Thoracic aorta (tissue), 2 donors: Measurements from ENCODE around the gene CLCA2. TPM values are rescaled to one million over a fixed set of nuclear protein-coding genes. Genes with fewer than 3 reads are reported as not detected.

Experiments used
- ATAC-seq: fragments of 150-250 bp; one replicate; pipeline ENCODE4 v1.8.0; 2017; ENCODE audit warnings: low read depth; ENCODE audit not compliant: insufficient number of reproducible peaks, low FRiP score
- DNase-seq: peaks from one replicate; pipeline ENCODE4 v3.0.0-alpha.2; 2020; ENCODE audit warnings: low spot score
- H3K27ac ChIP-seq, 2 donors: fragments of 200-600 bp; sonication (generic); 1 replicate in 1 of 2; 2 replicates in 1 of 2; pipeline ENCODE4 v1.5.1; 2016; ENCODE audit warnings: mild to moderate bottlenecking in 2 of 2, moderate library complexity in 2 of 2
- H3K27me3 ChIP-seq: fragments of 200-600 bp; sonication (generic); replicated peaks from 2 replicates; pipeline ENCODE4 v1.6.0; 2016; ENCODE audit warnings: mild to moderate bottlenecking; ENCODE audit not compliant: insufficient read depth
- H3K36me3 ChIP-seq: fragments of 200-600 bp; sonication (generic); one replicate; pipeline ENCODE4 v1.5.1; 2016
- H3K4me1 ChIP-seq, 2 donors: fragments of 200-600 bp; sonication (generic); 1 replicate in 1 of 2; 2 replicates in 1 of 2; pipeline versions ENCODE4 v1.5.1 to v1.6.0; 2016; ENCODE audit warnings: low read depth in 2 of 2, mild to moderate bottlenecking in 1 of 2; ENCODE audit not compliant: control insufficient read depth in 1 of 2
- H3K4me3 ChIP-seq: fragments of 200-600 bp; sonication (generic); 2 replicates; pipeline ENCODE4 v1.5.1; 2016; ENCODE audit warnings: mild to moderate bottlenecking
- H3K9me3 ChIP-seq: fragments of 200-600 bp; sonication (generic); 2 replicates; pipeline ENCODE4 v1.5.1; 2016
- CTCF ChIP-seq: fragments of 200-600 bp; sonication (generic); IDR thresholded peaks from one replicate; pipeline ENCODE4 v1.5.1; 2019; ENCODE audit warnings: antibody characterized with exemption
- total RNA-seq, 2 donors: library from RNA; depleted of rRNA; stranded (reverse); fragments of >200 nt; gene quantifications; one replicate each; pipeline versions ENCODE4 v1.1.0 to v1.2.3, GENCODE V29; 2016

CLCA2 gene
- total RNA-seq, 2 donors from 2014 or later: 0.28 TPM; not detected in 1

- Histone ChIP-seq H3K4me3 (no peak overlapping the region), H3K27me3 (no peaks in the 10 kb centered on the region), H3K9me3 (no peaks in the 10 kb centered on the region), H3K36me3 (no peaks in the 10 kb centered on the region), H3K4me1 (peaks cover 5 to 17% of the 10 kb centered on the region in 2 donors), H3K27ac (peak overlapping the region; percentile 60 to 83)
- TF ChIP-seq CTCF: no peak
- peak; percentile 13 for DNase-seq
- ATAC-seq: peak; percentile 99
Observed at GRCh38 chr1:86429835-86430234, 5.9 kb downstream of the CLCA2 start.

GRCh38 chr1:86430376-86430775, 6.4 kb downstream of the CLCA2 start:
- H3K4me3 ChIP-seq: no peak overlapping the region
- no peaks in the 10 kb centered on the region for H3K9me3 ChIP-seq

GRCh38 chr1:86434059-86434458, 10.1 kb downstream of the CLCA2 start:
- H3K27me3 ChIP-seq: no peaks in the 10 kb centered on the region
- no peak for TF ChIP-seq CTCF

More at GRCh38 chr1:86430376-86430775, 6.4 kb downstream of the CLCA2 start:
- ATAC-seq: no peak
- Histone ChIP-seq H3K27me3 (no peaks in the 10 kb centered on the region), H3K27ac (peak overlapping the region; percentile 60 to 83), H3K36me3 (no peaks in the 10 kb centered on the region), H3K4me1 (peaks cover 5 to 17% of the 10 kb centered on the region in 2 donors)
- no peak for DNase-seq
- TF ChIP-seq CTCF: no peak

GRCh38 chr1:86435327-86435726, 11.4 kb downstream of the CLCA2 start:
- no peak for ATAC-seq
- TF ChIP-seq CTCF: no peak
- Histone ChIP-seq H3K9me3 (no peaks in the 10 kb centered on the region), H3K4me3 (no peak overlapping the region), H3K36me3 (no peaks in the 10 kb centered on the region), H3K27ac (no peak overlapping the region), H3K4me1 (peaks cover 1 to 3% of the 10 kb centered on the region in 2 donors), H3K27me3 (no peaks in the 10 kb centered on the region)
- DNase-seq: no peak

More at GRCh38 chr1:86434059-86434458, 10.1 kb downstream of the CLCA2 start:
- Histone ChIP-seq H3K4me3 (no peak overlapping the region), H3K36me3 (no peaks in the 10 kb centered on the region), H3K27ac (no peak overlapping the region), H3K9me3 (no peaks in the 10 kb centered on the region), H3K4me1 (peaks cover 5 to 15% of the 10 kb centered on the region in 2 donors)
- no peak for DNase-seq
- ATAC-seq: no peak

- Histone ChIP-seq H3K27me3 (no peaks in the 10 kb centered on the region), H3K36me3 (no peaks in the 10 kb centered on the region), H3K9me3 (no peaks in the 10 kb centered on the region), H3K4me3 (no peak overlapping the region), H3K27ac (no peak overlapping the region), H3K4me1 (no peaks in the 10 kb centered on the region)
- no peak for ATAC-seq
- DNase-seq: no peak
- no peak for TF ChIP-seq CTCF
Observed at GRCh38 chr1:86436041-86436440, 12.1 kb downstream of the CLCA2 start.
